HepG2 (cell line): Measurements from ENCODE around the gene LRRC43. TPM values are rescaled to one million over a fixed set of nuclear protein-coding genes. Genes with fewer than 3 reads are reported as not detected.
A peak's percentile ranks its signal among the peaks of the same experiment; 100 is the strongest.

ENCODE experiments used
- ATAC-seq: fragments of 200-7000 bp; cut with Tn5 transposase; 3 replicates; pipeline ENCODE4 v1.9.1; 2020; ENCODE audit warnings: mild to moderate bottlenecking, moderate library complexity
- BruUV-seq: library from RNA; stranded (reverse); fragments of 400-500 nt; replicated peaks from 2 replicates; lab custom pipeline; 2021; lab: Mats Ljungman, UMichigan
- CTCF ChIA-PET: fragments of 300-600 bp; formaldehyde crosslinking; extraction: SDS; loops from one replicate; lab custom pipeline; 2021; ENCODE audit warnings: low total read pairs, inconsistent platforms, low intra/inter-chr PET ratio; lab: Yijun Ruan, JAX
- POLR2A ChIA-PET: fragments of 350-600 bp; sonication (Branson Sonifier 250); formaldehyde crosslinking; loops from one replicate; lab custom pipeline; 2020; ENCODE audit warnings: antibody characterized with exemption, inconsistent platforms; lab: Yijun Ruan, JAX
- DNase-seq: peaks from one replicate; pipeline ENCODE4 v3.0.0-alpha.2; 2015; ENCODE audit warnings: low spot score
- FAIRE-seq: peaks from 3 replicates; lab custom pipeline; 2011; peaks lifted over from hg19 to GRCh38; lab: Jason Lieb, UNC
- H2AFZ ChIP-seq: one replicate; pipeline ENCODE4 v1.6.1; 2011; ENCODE audit warnings: low read length, inconsistent platforms
- H3K27ac ChIP-seq: fragments of 300-600 bp; 3 replicates; pipeline ENCODE4 v1.8.0; 2011; ENCODE audit warnings: mixed run types, mild to moderate bottlenecking, mixed read lengths, low read length, inconsistent platforms; ENCODE audit not compliant: insufficient read depth; ENCODE audit errors: extremely low read length
- H3K27me3 ChIP-seq, 2 experiments: fragments of 200-600 bp in 1 of 2; 2 replicates in 1 of 2; 3 replicates in 1 of 2; pipeline versions ENCODE4 v1.6.0 to v1.8.0; 2011; ENCODE audit warnings: low read length in 2 of 2, mild to moderate bottlenecking in 2 of 2, moderate library complexity in 2 of 2, inconsistent platforms in 1 of 2; ENCODE audit not compliant: insufficient read depth in 2 of 2, control insufficient read depth in 1 of 2
- H3K36me3 ChIP-seq, 2 experiments: fragments of 200-600 bp in 1 of 2; replicated peaks in 1 of 2; 2 replicates in 1 of 2; 3 replicates in 1 of 2; pipeline versions ENCODE4 v1.5.1 to v1.8.0; 2011; ENCODE audit warnings: low read length in 2 of 2, inconsistent platforms in 1 of 2; ENCODE audit not compliant: insufficient read depth in 2 of 2, control insufficient read depth in 1 of 2
- H3K4me1 ChIP-seq: 2 replicates; pipeline ENCODE4 v1.5.1; 2012; ENCODE audit warnings: low read length, inconsistent platforms; ENCODE audit not compliant: insufficient read depth
- H3K4me2 ChIP-seq: 2 replicates; pipeline ENCODE4 v1.6.0; 2011; ENCODE audit warnings: low read depth, low read length, inconsistent platforms
- H3K4me3 ChIP-seq, 3 experiments: fragments of 200-600 bp in 1 of 3; sonication (generic), shearing (Covaris generic) in 1 of 3; replicated peaks in 1 of 3; 2 replicates each; pipeline ENCODE4 v1.5.1; 2011 to 2016; ENCODE audit warnings: low read length in 3 of 3, inconsistent platforms in 2 of 3, low read depth in 2 of 3, mild to moderate bottlenecking in 2 of 3, control low read depth in 1 of 3, mixed read lengths in 1 of 3; ENCODE audit not compliant: insufficient read depth in 1 of 3
- H3K79me2 ChIP-seq: one replicate; pipeline ENCODE4 v1.6.1; 2011; ENCODE audit warnings: low read length, inconsistent platforms; ENCODE audit not compliant: insufficient read depth
- H3K9ac ChIP-seq: 2 replicates; pipeline ENCODE4 v1.6.0; 2011; ENCODE audit warnings: mild to moderate bottlenecking, low read depth, low read length, inconsistent platforms; ENCODE audit not compliant: insufficient read depth
- H3K9me3 ChIP-seq: 2 replicates; pipeline ENCODE4 v1.5.1; 2012; ENCODE audit warnings: mild to moderate bottlenecking, low read length
- H4K20me1 ChIP-seq: 2 replicates; pipeline ENCODE4 v1.6.0; 2011; ENCODE audit warnings: inconsistent platforms, mild to moderate bottlenecking, low read length, moderate library complexity; ENCODE audit not compliant: insufficient read depth
- FLYWCH1 ChIP-seq: sonication (generic); formaldehyde crosslinking; IDR thresholded peaks from 2 replicates; pipeline ENCODE4 v1.8.1; 2023; ENCODE audit warnings: mild to moderate bottlenecking, missing genetic modification reagents
- HCFC1 ChIP-seq: fragments of 150-350 bp; IDR thresholded peaks from 2 replicates; pipeline ENCODE4 v1.6.1; 2014; ENCODE audit warnings: low read depth, low read length
- KLF13 ChIP-seq: sonication (generic); formaldehyde crosslinking; IDR thresholded peaks from 2 replicates; pipeline ENCODE4 v1.4.0; 2020; ENCODE audit warnings: mild to moderate bottlenecking, missing genetic modification reagents
- MTERF4 ChIP-seq: sonication (generic); formaldehyde crosslinking; IDR thresholded peaks from 2 replicates; pipeline ENCODE4 v1.8.0; 2023; ENCODE audit warnings: mild to moderate bottlenecking, missing genetic modification reagents
- SAFB2 ChIP-seq: sonication (generic); formaldehyde crosslinking; IDR thresholded peaks from 2 replicates; pipeline ENCODE4 v1.5.1; 2020; ENCODE audit warnings: missing genetic modification reagents, low read depth, mild to moderate bottlenecking, borderline replicate concordance
- TEAD3 ChIP-seq: optimal IDR thresholded peaks from 2 replicates; pipeline ENCODE3; 2016; ENCODE audit warnings: borderline replicate concordance
- ZBTB21 ChIP-seq: sonication (generic); formaldehyde crosslinking; IDR thresholded peaks from 2 replicates; pipeline ENCODE4 v1.4.0; 2020; ENCODE audit warnings: missing genetic modification reagents
- ZNF121 ChIP-seq: sonication (generic); formaldehyde crosslinking; IDR thresholded peaks from 2 replicates; pipeline ENCODE4 v1.5.0; 2020; ENCODE audit warnings: mild to moderate bottlenecking, missing genetic modification reagents
- ZNF207 ChIP-seq: fragments of 450-650 bp; IDR thresholded peaks from 2 replicates; pipeline ENCODE4 v1.6.1; 2016; ENCODE audit warnings: antibody characterized with exemption, borderline replicate concordance
- ZNF275 ChIP-seq: sonication (generic); formaldehyde crosslinking; IDR thresholded peaks from 2 replicates; pipeline ENCODE4 v1.8.0; 2022; ENCODE audit warnings: missing genetic modification reagents, mild to moderate bottlenecking, inconsistent platforms, borderline replicate concordance
- ZNF30 ChIP-seq: sonication (generic); formaldehyde crosslinking; IDR thresholded peaks from 2 replicates; pipeline ENCODE4 v1.5.0; 2020; ENCODE audit warnings: mild to moderate bottlenecking, missing genetic modification reagents
- ZNF354B ChIP-seq: sonication (generic); formaldehyde crosslinking; IDR thresholded peaks from 2 replicates; pipeline ENCODE4 v1.8.0; 2022; ENCODE audit warnings: mild to moderate bottlenecking, missing genetic modification reagents
- ZNF550 ChIP-seq: sonication (generic); formaldehyde crosslinking; IDR thresholded peaks from 2 replicates; pipeline ENCODE4 v1.4.0; 2020; ENCODE audit warnings: mild to moderate bottlenecking, missing genetic modification reagents, borderline replicate concordance
- WGBS: methylation state at CpG from one replicate; pipeline ENCODE4 v1.1.6; 2017; ENCODE audit warnings: low lambda C conversion rate; 5-methylcytosine and 5-hydroxymethylcytosine counted together
- in situ Hi-C: cut with HindIII; loops from 2 replicates; pipeline ENCODE4 v1.10.0; 2017; ENCODE audit warnings: low pct_unique_long_range_greater_than_20kb; ENCODE audit not compliant: extremely low pct_ligation_motif_present
- intact Hi-C: fragments of 100-400 bp; cut with micrococcal nuclease; formaldehyde crosslinking; loops from one replicate; pipeline ENCODE4 v1.10.0; 2022; ENCODE audit not compliant: unreplicated experiment
- polyA plus RNA-seq, 8 experiments: library from polyadenylated mRNA; depleted of rRNA in 3 of 8; stranded (reverse) in 7 of 8; unstranded in 1 of 8; fragments of >200 nt; fragmentation: Illumina TruSeq in 4 of 8; extraction: Trizol in 4 of 8; gene quantifications; 2 replicates each; pipeline versions ENCODE4 v1.2.1 to v1.2.3, GENCODE V29; 2011 to 2016; ENCODE audit warnings: low read depth in 4 of 8, missing spikeins in 1 of 8, mixed read lengths in 1 of 8; ENCODE audit not compliant: insufficient read depth in 1 of 8
- total RNA-seq, 5 experiments: library from RNA; depleted of rRNA; stranded (reverse); fragments of >200 nt; fragmentation: Illumina TruSeq; extraction: Trizol; gene quantifications; 2 replicates each; pipeline ENCODE4 v1.2.3, GENCODE V29; 2016; ENCODE audit warnings: low read depth in 1 of 5
- TF ChIP-seq, protein P1 (sequence below): sonication (generic); formaldehyde crosslinking; IDR thresholded peaks from 2 replicates; pipeline ENCODE4 v1.5.0; 2020; ENCODE audit warnings: mild to moderate bottlenecking, missing genetic modification reagents
- TF ChIP-seq, protein P2 (sequence below): sonication (generic); formaldehyde crosslinking; IDR thresholded peaks from 2 replicates; pipeline ENCODE4 v1.4.0; 2020; ENCODE audit warnings: missing genetic modification reagents, borderline replicate concordance

LRRC43 gene
- total and polyA plus RNA-seq, 2 of the 13 experiments (the other 11 are each of a cell fraction or from before 2014, with no cell fraction given): not detected

- TF ChIP-seq, protein P1, sequence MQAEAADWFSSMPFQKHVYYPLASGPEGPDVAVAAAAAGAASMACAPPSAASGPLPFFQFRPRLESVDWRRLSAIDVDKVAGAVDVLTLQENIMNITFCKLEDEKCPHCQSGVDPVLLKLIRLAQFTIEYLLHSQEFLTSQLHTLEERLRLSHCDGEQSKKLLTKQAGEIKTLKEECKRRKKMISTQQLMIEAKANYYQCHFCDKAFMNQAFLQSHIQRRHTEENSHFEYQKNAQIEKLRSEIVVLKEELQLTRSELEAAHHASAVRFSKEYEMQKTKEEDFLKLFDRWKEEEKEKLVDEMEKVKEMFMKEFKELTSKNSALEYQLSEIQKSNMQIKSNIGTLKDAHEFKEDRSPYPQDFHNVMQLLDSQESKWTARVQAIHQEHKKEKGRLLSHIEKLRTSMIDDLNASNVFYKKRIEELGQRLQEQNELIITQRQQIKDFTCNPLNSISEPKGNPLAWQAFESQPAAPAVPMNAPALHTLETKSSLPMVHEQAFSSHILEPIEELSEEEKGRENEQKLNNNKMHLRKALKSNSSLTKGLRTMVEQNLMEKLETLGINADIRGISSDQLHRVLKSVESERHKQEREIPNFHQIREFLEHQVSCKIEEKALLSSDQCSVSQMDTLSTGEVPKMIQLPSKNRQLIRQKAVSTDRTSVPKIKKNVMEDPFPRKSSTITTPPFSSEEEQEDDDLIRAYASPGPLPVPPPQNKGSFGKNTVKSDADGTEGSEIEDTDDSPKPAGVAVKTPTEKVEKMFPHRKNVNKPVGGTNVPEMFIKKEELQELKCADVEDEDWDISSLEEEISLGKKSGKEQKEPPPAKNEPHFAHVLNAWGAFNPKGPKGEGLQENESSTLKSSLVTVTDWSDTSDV: no peak
Measured at GRCh38 chr12:122184517-122184916, 1.6 kb downstream of the LRRC43 start (continued).

GRCh38 chr12:122185079-122185478 is 2.2 kb downstream of the LRRC43 start:
- no peak overlapping the region for H3K27ac ChIP-seq
- FAIRE-seq (no peak), DNase-seq (no peak), ATAC-seq (no peak)
- H3K4me2 ChIP-seq: peak overlapping the region; percentile 55; the same call in 1 of the 2 replicates
- no TSS peak for BruUV-seq
- H3K9me3 ChIP-seq: no peaks in the 10 kb centered on the region
- H2AFZ ChIP-seq: no peak overlapping the region
- in situ Hi-C loops (loop anchor here (10.0 kb wide), 1 partner anchor 130 kb away; no protein-coding TSS in a partner anchor), intact Hi-C loops (no loop called here)
- H3K4me1 ChIP-seq: peaks cover 20% of the 10 kb centered on the region
- H4K20me1 ChIP-seq: no peaks in the 10 kb centered on the region
- H3K36me3 ChIP-seq: no peaks in the 10 kb centered on the region
- no peaks in the 10 kb centered on the region for H3K79me2 ChIP-seq
- H3K27me3 ChIP-seq: peaks cover 6 to 32% of the 10 kb centered on the region in 2 experiments; a peak in 3 of 5 replicates
- no peak overlapping the region for H3K9ac ChIP-seq
- H3K4me3 ChIP-seq: no peak overlapping the region
- 11% methylated on average over 7 of the region's 7 CpGs for WGBS
- ChIA-PET POLR2A (no interaction called here), CTCF (no interaction called here)
- TF ChIP-seq ZNF30 (CRISPR knock-in tag) (no peak), HCFC1 (no peak), ZNF121 (CRISPR knock-in tag) (peak; percentile 83; the same call in 1 of the 2 replicates), ZNF207 (no peak), SAFB2 (CRISPR knock-in tag) (no peak), TEAD3 (CRISPR knock-in tag) (no peak), KLF13 (CRISPR knock-in tag) (no peak), FLYWCH1 (CRISPR knock-in tag) (no peak), ZNF275 (no peak), ZNF354B (no peak), MTERF4 (CRISPR knock-in tag) (no peak), ZBTB21 (CRISPR knock-in tag) (no peak), ZNF550 (CRISPR knock-in tag) (no peak)
- TF ChIP-seq, protein P2, sequence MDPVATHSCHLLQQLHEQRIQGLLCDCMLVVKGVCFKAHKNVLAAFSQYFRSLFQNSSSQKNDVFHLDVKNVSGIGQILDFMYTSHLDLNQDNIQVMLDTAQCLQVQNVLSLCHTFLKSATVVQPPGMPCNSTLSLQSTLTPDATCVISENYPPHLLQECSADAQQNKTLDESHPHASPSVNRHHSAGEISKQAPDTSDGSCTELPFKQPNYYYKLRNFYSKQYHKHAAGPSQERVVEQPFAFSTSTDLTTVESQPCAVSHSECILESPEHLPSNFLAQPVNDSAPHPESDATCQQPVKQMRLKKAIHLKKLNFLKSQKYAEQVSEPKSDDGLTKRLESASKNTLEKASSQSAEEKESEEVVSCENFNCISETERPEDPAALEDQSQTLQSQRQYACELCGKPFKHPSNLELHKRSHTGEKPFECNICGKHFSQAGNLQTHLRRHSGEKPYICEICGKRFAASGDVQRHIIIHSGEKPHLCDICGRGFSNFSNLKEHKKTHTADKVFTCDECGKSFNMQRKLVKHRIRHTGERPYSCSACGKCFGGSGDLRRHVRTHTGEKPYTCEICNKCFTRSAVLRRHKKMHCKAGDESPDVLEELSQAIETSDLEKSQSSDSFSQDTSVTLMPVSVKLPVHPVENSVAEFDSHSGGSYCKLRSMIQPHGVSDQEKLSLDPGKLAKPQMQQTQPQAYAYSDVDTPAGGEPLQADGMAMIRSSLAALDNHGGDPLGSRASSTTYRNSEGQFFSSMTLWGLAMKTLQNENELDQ (CRISPR knock-in tag): no peak
